Caki2 (cell line): ENCODE data around the gene DPP8. TPM values are rescaled to one million over a fixed set of nuclear protein-coding genes. Genes with fewer than 3 reads are reported as not detected.
"Not testable (repeated sequence)": the region's sequence is repeated elsewhere in the genome, so short reads cannot be mapped to it uniquely, and the experiment has no call there.

Experiments used
- DNase-seq: peaks from one replicate; pipeline ENCODE4 v3.0.0-alpha.2; 2015; ENCODE audit warnings: low read depth
- in situ Hi-C: cut with HindIII; loops from 2 replicates; pipeline ENCODE4 v1.10.0; 2016; ENCODE audit warnings: low sequenced_read_pairs, low pct_unique_long_range_greater_than_20kb, mixed read lengths
- total RNA-seq: library from RNA; depleted of rRNA; stranded (reverse); fragments of >200 nt; shearing (Covaris generic); gene quantifications from 2 replicates; pipeline ENCODE4 v1.2.3, GENCODE V29; 2014; ENCODE audit warnings: low replicate concordance

DPP8 gene
- total RNA-seq, 1 experiment from 2014 or later: 23.5 TPM

DNA sequence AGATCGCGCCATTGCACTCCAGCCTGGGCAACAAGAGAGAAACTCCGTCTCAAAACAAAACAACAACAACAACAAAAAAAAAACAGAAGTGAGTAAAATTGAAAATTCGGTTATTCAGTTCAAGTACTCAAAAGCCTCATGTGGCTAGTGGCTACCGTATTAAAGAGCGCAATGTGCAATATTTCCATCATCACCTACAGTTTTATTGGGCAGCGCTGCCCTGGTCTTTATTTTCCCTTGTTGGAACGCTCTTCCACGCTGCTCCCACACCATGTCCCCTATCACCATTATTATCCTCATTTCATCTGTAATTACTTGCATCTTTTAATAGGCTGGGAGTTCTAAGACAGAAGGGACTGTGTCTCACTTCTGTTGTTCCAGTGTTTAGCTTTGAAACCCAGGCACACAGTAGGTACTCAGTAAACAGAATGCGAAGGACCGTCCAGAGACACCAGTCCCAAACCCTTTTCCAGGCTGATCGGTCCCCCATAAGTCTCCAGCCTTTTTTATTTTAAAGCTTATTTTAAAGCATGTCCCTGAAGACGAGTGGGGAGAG is 12.4 kb upstream of the DPP8 start:
- DNase-seq: no peak
- in situ Hi-C loops: no loop called here

DNA sequence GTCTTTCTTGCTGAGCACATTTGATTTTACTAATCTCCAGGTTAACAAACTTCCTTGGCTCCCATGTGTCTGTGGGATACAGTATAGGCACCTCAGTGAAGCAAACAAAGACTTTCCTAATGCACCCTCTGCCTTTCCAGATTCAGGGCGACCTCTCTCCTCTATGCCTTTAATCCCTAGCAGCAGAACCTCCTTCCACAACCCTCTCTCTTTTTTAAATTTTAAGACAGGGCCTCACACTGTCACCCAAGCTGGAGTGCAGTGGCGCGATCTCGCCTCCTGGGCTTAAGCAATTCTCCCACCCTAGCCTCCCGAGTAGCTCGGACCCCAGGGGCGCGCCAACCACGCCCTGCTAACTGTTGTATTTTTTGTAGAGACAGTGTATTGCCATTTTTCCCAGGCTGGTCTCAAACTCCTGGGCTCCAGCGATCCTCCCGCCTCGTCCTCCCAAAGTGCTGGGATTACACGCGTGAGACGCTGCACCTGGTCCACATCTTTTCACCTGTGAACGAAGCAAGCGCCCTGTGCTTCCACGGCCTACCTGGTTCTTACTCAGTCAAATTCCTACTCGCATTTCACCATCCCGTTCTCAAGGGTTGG is 11.1 kb upstream of the DPP8 start:
- in situ Hi-C loops: no loop called here
- no peak for DNase-seq

DNA sequence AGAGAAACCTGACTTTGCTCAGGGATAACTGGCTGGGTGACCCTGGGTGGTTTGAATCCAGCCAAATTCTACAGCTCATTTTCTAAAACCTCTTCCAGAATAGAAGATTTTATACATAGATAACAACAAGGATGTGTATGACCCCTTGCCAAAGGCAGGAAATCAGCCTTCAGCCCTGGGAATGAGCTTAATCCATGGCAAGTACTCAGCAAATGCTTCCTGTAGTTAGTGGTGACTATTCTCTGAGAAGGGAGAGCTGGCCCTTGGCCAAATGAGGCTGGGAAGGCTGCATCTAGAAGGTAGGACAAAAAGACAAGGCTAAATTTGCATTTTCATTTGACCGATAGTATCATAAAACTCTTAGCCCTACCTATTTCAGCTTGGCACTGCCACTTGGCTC is 8.1 kb upstream of the DPP8 start:
- in situ Hi-C loops: no loop called here
- DNase-seq: no peak

- DNase-seq: no peak
- in situ Hi-C loops: no loop called here
These were observed 6.7 kb upstream of the DPP8 start for GRCh38 chr15:65524226-65524625.

DNA sequence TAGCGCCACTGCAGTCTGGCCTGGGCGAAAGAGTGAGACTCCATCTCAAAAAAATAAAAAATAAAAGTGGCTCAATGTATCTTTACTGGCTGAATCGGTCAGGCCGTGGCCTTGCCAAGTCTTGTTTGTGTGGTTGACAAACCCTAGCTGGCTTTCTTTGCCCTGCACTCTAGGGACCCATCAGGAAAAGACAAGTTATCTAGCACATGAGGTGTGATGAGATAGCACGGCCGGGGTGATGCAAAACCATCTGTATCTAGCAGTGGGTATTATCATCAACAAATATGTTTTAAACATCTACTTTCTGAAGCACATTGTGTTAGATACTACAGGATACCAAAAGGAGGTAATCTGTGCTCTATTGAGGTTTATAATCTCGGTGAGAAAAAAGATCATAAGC is 3.9 kb upstream of the DPP8 start:
- in situ Hi-C loops: no loop called here
- DNase-seq: no peak

DNA sequence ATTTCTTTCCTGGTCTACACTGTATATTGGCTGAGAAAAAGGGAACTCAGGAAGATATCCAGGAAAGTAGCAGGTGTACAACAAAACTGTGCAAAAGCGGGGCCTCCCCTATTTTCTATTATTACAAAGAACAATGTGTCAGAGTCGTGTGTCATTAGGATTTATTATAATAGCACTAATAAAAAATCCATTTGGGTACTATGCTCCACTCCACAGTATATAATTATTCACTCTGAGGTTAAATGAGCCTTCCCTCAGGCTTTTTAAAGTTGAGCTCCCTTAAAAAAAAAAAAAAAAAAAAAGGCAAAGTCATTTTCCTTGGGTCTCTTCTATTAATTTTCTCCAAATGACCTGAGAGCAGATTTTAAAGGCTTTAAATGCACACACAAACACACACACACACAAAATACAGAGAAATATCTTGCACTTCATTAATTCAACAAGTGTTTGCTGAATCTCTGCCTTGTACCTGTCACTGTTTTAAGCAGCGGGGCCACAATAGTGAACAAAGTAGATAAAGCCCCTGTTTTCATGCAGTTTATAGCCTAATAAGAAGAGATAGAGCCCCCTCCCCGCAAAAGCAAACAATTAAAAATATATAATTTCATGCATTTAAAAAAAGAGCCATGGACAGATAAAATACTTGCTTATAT is 1.3 kb upstream of the DPP8 start:
- in situ Hi-C loops: no loop called here
- DNase-seq: no peak

DNA sequence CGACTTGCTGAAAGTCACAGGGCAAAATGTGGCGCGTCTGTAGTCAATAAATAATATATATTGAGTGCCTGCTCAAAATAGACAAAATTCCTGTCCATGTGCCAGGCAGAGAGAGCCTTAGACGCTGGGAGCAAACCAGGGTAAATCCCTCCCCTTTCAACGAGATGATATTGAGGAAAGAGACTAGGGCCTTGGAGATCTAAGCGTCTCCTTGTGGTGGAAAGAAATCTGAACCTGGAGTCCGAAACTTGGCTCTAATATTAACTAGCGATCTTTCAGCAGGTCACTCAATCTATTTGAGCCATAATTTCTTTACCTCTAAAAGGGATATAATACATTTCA is 348 bp upstream of the DPP8 start:
- in situ Hi-C loops: no loop called here
- DNase-seq: no peak

DNA sequence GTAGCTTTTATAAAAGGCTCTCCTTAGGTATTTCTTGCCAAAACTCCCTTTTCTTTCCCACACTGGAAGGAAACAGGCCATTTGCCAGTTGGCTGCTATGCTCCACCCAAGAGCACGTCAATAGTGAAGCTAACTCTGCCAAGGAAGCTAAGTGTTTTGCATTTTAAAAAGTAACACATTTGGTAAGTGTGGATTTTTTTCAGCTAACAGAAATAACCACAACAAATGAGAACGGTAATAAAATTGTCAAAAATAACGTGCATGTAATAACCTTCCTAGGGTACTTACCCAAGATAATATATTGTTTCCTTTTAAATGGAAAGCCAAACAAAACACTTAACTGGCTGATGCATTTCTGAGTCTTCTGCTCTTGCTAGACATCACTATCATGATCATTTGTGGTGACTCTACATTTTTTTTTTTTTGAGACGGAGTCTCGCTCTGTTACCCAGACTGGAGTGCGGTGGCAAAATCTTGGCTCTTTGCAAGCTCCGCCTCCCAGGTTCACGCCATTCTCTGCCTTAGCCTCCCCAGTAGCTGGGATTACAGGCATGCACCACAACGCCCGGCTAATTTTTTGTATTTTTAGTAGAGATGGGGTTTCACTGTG is 4.6 kb downstream of the DPP8 start:
- in situ Hi-C loops: no loop called here

GRCh38 chr15:65512189-65512588 is 5.3 kb downstream of the DPP8 start:
- no peak for DNase-seq
- in situ Hi-C loops: no loop called here

More for the DNA sequence above, 4.6 kb downstream of the DPP8 start:
- DNase-seq: peak; percentile 75

GRCh38 chr15:65509321-65509720 is 8.2 kb downstream of the DPP8 start:
- in situ Hi-C loops: no loop called here
- DNase-seq: no peak

DNA sequence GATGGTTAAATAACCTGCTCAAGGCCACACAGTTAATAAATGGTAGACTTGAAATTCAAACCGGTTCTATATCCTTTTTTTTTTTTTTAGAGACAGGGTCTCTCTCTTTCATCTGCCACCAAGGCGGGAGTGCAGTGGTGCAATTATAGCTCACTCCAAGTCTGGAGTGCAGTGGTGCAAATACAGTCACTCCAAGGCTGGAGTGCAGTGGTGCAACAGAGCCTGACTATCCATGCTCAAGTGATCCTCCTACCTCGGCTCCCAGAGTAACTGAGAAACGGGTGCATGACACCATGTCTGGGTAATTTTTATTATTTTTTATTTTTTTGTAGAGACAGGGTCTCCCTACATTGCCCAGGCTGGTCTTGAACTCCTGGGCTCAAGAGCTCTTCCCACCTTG is 23.4 kb downstream of the DPP8 start:
- DNase-seq: no peak
- in situ Hi-C loops: no loop called here

DNA sequence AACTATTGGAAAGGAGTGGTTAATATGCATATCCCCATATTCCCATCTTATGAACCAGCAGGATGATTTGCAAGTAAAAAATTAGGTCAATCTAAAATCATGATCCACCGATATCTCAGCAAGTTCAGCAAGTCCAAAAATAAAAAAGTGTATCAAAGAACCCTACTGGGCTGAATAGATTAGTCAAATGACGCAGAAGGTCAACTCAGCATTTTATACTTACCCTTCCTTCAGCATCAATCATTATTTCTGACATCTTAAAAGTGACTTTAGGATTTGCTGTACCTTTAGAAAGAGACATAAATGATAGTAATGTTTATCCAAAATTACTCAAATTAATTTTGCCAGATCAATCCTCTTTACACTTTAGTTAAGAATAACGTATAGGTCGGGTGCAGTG is 32.6 kb downstream of the DPP8 start:
- no peak for DNase-seq
- in situ Hi-C loops: no loop called here

DNA sequence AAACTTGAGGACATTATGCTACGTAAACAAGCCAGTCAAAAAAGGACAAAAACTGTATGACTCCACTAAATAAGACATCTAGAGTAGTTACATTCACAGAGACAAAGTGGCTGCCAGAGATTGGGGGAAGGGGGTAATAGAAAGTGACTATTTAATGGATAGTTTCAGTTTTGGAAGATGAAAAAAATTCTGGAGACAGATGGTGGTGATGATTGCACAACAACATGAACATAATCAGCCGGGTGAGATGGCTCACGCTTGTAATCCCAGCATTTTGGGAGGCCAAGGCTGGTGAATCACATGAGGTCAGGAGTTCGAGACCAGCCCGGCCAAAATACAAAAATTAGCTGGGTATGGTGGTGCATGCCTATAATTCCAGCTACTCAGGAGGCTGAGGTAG is 40.6 kb downstream of the DPP8 start:
- in situ Hi-C loops: no loop called here
- DNase-seq: no peak

GRCh38 chr15:65470866-65471265 is 46.6 kb downstream of the DPP8 start:
- in situ Hi-C loops: no loop called here
- DNase-seq: no peak

GRCh38 chr15:65468229-65468909 is 49.1 kb downstream of the DPP8 start:
- no peak for DNase-seq

GRCh38 chr15:65466901-65467300 is 50.6 kb downstream of the DPP8 start:
- DNase-seq: no peak
- in situ Hi-C loops: no loop called here

More at GRCh38 chr15:65468229-65468909, 49.1 kb downstream of the DPP8 start:
- in situ Hi-C loops: no loop called here

DNA sequence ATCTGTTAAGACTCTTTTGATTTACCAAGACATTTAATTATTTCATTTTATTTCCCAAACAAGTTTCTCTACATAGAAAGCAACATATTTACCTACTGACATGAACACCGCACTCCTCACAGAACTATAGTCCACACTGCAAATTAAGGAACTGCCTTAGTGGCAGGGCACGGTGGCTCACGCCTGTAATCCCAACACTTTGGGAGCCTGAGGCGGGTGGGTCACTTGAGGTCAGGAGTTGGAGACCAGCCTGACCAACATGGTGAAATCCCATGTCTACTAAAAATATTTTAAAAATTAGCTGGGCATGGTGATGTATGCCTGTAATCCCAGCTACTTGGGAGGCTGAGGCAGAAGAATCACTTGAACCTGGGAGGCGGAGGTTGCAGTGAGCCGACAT is 54.4 kb downstream of the DPP8 start:
- DNase-seq, in situ Hi-C loops: not testable (repeated sequence)

- DNase-seq: peak; percentile 6
- in situ Hi-C loops: no loop called here
These were observed 56.6 kb downstream of the DPP8 start for GRCh38 chr15:65460741-65461347.

DNA sequence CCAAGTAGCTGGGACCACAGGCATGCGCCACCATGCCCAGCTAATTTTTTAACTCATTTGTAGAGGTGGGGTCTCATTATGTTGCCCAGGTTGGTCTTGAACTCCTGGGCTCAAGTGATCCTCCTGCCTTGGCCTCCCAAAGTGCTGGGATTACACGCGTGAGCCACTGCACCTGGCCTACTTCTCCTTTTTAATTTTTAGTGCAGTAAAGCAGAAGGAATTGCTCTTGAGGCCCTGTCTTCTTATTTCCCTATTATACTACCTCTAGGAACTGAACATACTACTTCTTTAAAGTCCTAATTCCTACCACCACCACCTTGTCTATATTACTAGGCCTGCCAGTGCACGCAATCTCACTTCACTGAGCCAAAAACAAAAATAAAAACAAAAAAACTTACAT is 62.2 kb downstream of the DPP8 start:
- in situ Hi-C loops, DNase-seq: not testable (repeated sequence)
